SK-N-SH treated with all-trans-retinoic acid at 6 μM for 48 hours (cell line): ENCODE data around the gene SLC2A5.

ENCODE experiments used
- ARNTL ChIP-seq: fragments of 450-650 bp; formaldehyde crosslinking; IDR thresholded peaks from 2 replicates; pipeline ENCODE4 v1.5.0; 2020; ENCODE audit warnings: low read depth, mild to moderate bottlenecking, moderate library complexity, borderline replicate concordance
- CREB5 ChIP-seq: fragments of 250-450 bp; sonication (Bioruptor Pico); IDR thresholded peaks from 2 replicates; pipeline ENCODE4 v1.5.1; 2020; ENCODE audit warnings: low read depth, mild to moderate bottlenecking, moderate library complexity
- CSDC2 ChIP-seq: fragments of 250-450 bp; sonication (Bioruptor Pico); IDR thresholded peaks from 2 replicates; pipeline ENCODE4 v1.5.0; 2020; ENCODE audit warnings: mild to moderate bottlenecking, moderate library complexity
- CSRNP3 ChIP-seq: fragments of 250-450 bp; sonication (Bioruptor Pico); IDR thresholded peaks from 2 replicates; pipeline ENCODE4 v1.5.1; 2021; ENCODE audit warnings: mild to moderate bottlenecking, moderate library complexity
- GLIS3 ChIP-seq: fragments of 250-450 bp; sonication (Bioruptor Pico); IDR thresholded peaks from 2 replicates; pipeline ENCODE4 v1.5.0; 2020; ENCODE audit warnings: mild to moderate bottlenecking, moderate library complexity
- OSR1 ChIP-seq: fragments of 250-450 bp; sonication (Bioruptor Pico); IDR thresholded peaks from 2 replicates; pipeline ENCODE4 v1.8.0; 2022; ENCODE audit warnings: moderate library complexity, mild to moderate bottlenecking, inconsistent platforms
- PATZ1 ChIP-seq: fragments of 250-450 bp; sonication (Bioruptor Pico); IDR thresholded peaks from 2 replicates; pipeline ENCODE4 v1.8.0; 2020; ENCODE audit warnings: mild to moderate bottlenecking, moderate library complexity, borderline replicate concordance
- TOX ChIP-seq: fragments of 250-450 bp; sonication (Bioruptor Pico); IDR thresholded peaks from 2 replicates; pipeline ENCODE4 v1.8.0; 2021; ENCODE audit warnings: mild to moderate bottlenecking, moderate library complexity, borderline replicate concordance
- TSHZ2 ChIP-seq: fragments of 250-450 bp; sonication (Bioruptor Pico); IDR thresholded peaks from 2 replicates; pipeline ENCODE4 v1.5.0; 2020; ENCODE audit warnings: mild to moderate bottlenecking, moderate library complexity
- ZNF565 ChIP-seq: fragments of 450-650 bp; formaldehyde crosslinking; conservative IDR thresholded peaks from 2 replicates; pipeline ENCODE4 v1.5.0; 2020; ENCODE audit warnings: low read depth, mild to moderate bottlenecking, moderate library complexity

GRCh38 chr1:9037476-9038337 lies 31.7 kb downstream of the SLC2A5 start:
- no peak for TF ChIP-seq PATZ1 (CRISPR knock-in tag)
- no peak for TF ChIP-seq GLIS3
- TF ChIP-seq CSRNP3 (CRISPR knock-in tag), result no peak
- TF ChIP-seq CSDC2 (CRISPR knock-in tag), result no peak
- TF ChIP-seq TSHZ2 (CRISPR knock-in tag), result no peak
- TF ChIP-seq OSR1, result no peak
- TF ChIP-seq ZNF565 (CRISPR knock-in tag), result no peak
- no peak for TF ChIP-seq ARNTL (CRISPR knock-in tag)
- TF ChIP-seq TOX (CRISPR knock-in tag), result no peak
- no peak for TF ChIP-seq CREB5 (CRISPR knock-in tag)
